Activated CD4-positive, alpha-beta T cell treated with anti-CD3 and anti-CD28 coated beads for 4 hours (primary cell): ENCODE data around the gene PRDM9.

Source experiments
- DNase-seq, 2 donors: peaks; one replicate each; pipeline ENCODE4 v3.0.0-alpha.2; 2020

PRDM9 gene

DNA sequence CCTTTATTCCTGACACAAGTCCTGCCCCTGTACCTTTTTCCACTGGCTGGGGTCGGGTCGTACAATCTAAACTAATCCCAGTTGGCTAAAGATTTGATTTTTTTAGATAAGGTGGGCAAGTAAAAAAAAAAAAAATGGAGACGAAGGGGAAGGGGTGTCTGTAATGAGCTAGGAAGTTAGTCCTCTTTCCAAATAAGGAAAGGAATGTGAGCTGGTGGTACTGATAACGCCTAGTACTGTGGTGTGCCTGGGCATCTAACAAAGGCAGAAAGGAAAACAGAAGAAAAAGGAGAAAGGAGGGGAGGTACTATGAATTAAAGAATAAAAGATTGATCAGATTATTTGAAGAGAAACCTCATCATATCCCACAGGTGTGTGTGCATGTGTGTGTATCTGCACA lies 21.3 kb downstream of the PRDM9 start:
- DNase-seq, result no peak

DNA sequence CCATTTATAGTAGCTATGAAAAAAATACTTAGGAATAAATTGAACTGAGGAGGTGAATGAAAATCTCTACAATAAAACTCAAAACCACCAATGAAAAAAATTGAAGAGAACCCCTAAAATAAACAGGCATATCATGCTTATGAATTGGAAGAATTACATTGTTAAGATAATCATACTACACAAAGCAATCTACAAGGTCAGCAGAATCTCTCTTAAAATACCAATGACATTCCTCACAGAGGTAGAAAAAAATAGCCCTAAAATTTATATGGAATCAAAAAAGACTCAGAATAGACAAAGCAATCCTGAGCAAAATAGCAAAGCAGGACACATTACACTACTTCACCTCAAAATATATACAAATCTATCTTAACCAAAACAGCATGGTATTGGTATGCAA lies 23.2 kb downstream of the PRDM9 start:
- no peak for DNase-seq

DNA sequence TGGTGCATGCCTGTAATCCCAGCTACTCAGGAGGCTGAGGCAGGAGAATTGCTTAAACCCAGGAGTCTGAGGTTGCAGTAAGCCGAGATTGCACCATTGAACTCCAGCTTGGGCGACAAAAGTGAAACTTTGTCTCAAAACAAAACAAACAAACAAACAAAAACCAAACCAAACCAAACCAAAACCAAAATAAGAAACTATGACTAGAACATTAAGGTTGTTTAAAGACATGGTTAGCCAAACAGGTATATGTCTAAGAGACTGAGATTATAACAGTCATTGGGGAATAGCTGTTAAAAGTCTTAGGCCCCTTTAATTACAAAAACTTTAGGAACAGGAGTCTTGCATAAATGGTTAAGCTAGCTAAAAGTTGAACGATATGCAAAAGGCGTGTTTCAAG lies 63.6 kb downstream of the PRDM9 start:
- DNase-seq, result no peak
